NT2/D1 (cell line): ENCODE results near the gene MAP2.
A peak's percentile ranks its signal among the peaks of the same experiment; 100 is the strongest.

Experiments used
- DNase-seq: peaks from one replicate; pipeline ENCODE4 v3.0.0-alpha.2; 2011; ENCODE audit warnings: low read depth, low spot score
- H3K27me3 ChIP-seq: 2 replicates; pipeline ENCODE4 v1.6.0; 2011; ENCODE audit warnings: mild to moderate bottlenecking; ENCODE audit not compliant: insufficient read length, insufficient read depth
- H3K36me3 ChIP-seq: 2 replicates; pipeline ENCODE4 v1.6.1; 2011; ENCODE audit warnings: mild to moderate bottlenecking, low read length, mixed read lengths; ENCODE audit not compliant: insufficient read depth, insufficient read length
- H3K4me1 ChIP-seq: 2 replicates; pipeline ENCODE4 v1.5.1; 2011; ENCODE audit not compliant: insufficient read depth, insufficient read length
- H3K4me3 ChIP-seq: 2 replicates; pipeline ENCODE4 v1.5.1; 2011; ENCODE audit warnings: low read depth; ENCODE audit not compliant: insufficient read length
- H3K9ac ChIP-seq: 2 replicates; pipeline ENCODE4 v1.6.0; 2011; ENCODE audit warnings: low read depth; ENCODE audit not compliant: insufficient read length
- H3K9me3 ChIP-seq: 2 replicates; pipeline ENCODE4 v1.5.1; 2011; ENCODE audit warnings: mild to moderate bottlenecking, low read length; ENCODE audit not compliant: insufficient read depth
- SUZ12 ChIP-seq: IDR thresholded peaks from 2 replicates; pipeline ENCODE4 v1.6.1; 2011; ENCODE audit not compliant: insufficient read length, insufficient read depth; ENCODE audit errors: extremely low read depth
- YY1 ChIP-seq: IDR thresholded peaks from 2 replicates; pipeline ENCODE4 v1.6.1; 2011; ENCODE audit not compliant: insufficient read length, insufficient read depth
- ZNF274 ChIP-seq: IDR thresholded peaks from 2 replicates; pipeline ENCODE4 v1.6.1; 2011; ENCODE audit warnings: mild to moderate bottlenecking, low read depth, low read length

Gene MAP2

DNA sequence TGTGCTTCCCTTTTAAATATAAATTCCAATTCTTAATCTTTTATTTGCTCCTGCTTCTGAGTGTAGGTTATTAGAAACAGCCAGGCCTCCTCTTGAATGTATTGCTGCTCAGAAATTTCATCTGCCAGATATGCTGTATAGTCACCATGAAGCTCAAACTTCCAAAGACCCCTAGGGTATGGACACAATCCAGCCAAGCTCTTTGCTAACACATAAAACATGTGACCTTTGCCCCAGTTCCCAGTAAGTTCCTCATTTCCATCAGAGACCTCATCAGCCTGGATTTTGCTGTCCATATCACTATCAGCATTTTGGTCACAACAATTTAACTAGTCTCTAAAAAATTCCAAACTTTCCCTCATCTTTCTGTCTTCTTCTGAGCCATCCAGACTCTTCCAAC, 75.2 kb downstream of the MAP2 start:
- no peak for DNase-seq
- Histone ChIP-seq H3K4me3 (no peak overlapping the region), H3K27me3 (no peaks in the 10 kb centered on the region)

DNA sequence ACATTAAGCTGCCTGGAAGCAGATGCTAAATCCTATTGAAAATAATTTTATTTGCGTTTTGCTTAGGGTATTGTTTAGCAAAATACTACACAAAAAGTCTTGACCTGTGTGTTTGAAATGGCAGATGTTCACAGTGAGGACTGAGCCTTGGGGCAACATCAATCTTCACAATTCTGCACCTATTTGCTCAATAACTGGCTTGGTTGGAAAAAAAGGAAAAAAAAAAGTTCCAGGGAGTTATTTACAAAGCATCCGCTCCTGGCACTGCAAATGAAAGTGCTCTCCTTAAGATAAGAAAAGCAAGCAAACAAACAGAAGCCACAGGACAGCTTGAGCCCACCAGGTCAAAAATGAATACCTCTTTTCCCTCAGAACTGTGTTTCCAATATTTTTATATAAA, 77.7 kb downstream of the MAP2 start:
- H3K27me3 ChIP-seq: no peaks in the 10 kb centered on the region
- no peaks in the 10 kb centered on the region for H3K4me1 ChIP-seq
- H3K9ac ChIP-seq: no peak overlapping the region
- DNase-seq: no peak
- peaks cover 26% of the 10 kb centered on the region for H3K9me3 ChIP-seq
- no peak overlapping the region for H3K4me3 ChIP-seq
- no peaks in the 10 kb centered on the region for H3K36me3 ChIP-seq
- TF ChIP-seq SUZ12 (no peak), ZNF274 (no peak), YY1 (no peak)

More for the DNA sequence above, 75.2 kb downstream of the MAP2 start:
- TF ChIP-seq YY1 (no peak), SUZ12 (no peak), ZNF274 (no peak)
- H3K4me1 ChIP-seq: no peaks in the 10 kb centered on the region
- no peaks in the 10 kb centered on the region for H3K36me3 ChIP-seq
- peaks cover 35% of the 10 kb centered on the region for H3K9me3 ChIP-seq
- no peak overlapping the region for H3K9ac ChIP-seq

DNA sequence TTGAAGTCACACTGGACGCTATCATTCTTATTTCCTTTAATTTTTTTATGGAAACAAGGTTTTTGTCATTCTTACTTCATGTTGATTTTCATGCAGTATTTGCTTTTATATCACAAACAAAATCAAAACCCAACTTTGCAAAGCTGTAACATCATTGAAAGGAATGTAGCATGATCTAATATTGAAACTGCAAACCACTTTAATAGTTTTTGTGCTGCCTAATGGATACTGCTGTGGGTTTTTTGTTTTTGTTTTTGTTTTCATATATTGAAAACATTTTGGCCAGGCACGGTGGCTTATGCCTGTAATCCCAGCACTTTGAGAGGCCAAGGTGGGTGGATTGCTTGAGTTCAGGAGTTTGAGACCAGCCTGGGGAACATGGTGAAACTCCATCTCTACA, 81.6 kb downstream of the MAP2 start:
- no peak for TF ChIP-seq ZNF274
- no peak for TF ChIP-seq YY1
- no peak for TF ChIP-seq SUZ12
- Histone ChIP-seq H3K9me3 (no peaks in the 10 kb centered on the region), H3K4me3 (no peak overlapping the region), H3K36me3 (no peaks in the 10 kb centered on the region), H3K9ac (no peak overlapping the region), H3K4me1 (no peaks in the 10 kb centered on the region), H3K27me3 (no peaks in the 10 kb centered on the region)
- DNase-seq: no peak

DNA sequence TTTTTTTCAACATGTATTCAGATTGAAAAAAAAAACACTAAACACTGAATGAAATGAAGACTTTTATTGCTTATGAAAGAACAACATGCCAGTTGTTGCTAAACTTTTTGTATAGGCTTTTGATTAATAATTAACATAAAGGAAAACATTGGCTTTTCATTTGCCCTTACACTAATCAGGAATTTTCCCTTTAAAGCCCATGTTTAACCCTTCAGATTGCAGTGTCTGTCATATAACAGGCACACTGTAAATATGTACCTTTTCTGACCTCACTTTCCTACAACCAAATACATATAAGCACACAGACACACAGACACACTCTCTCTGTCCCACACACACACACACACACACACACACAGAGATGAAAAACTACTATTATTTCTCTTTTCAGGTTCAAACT, 84.4 kb downstream of the MAP2 start:
- no peak overlapping the region for H3K4me3 ChIP-seq
- no peaks in the 10 kb centered on the region for H3K27me3 ChIP-seq
- no peak for DNase-seq
- H3K9ac ChIP-seq: no peak overlapping the region
- no peaks in the 10 kb centered on the region for H3K9me3 ChIP-seq
- TF ChIP-seq SUZ12 (no peak), ZNF274 (no peak), YY1 (no peak)
- H3K4me1 ChIP-seq: no peaks in the 10 kb centered on the region
- H3K36me3 ChIP-seq: no peaks in the 10 kb centered on the region

DNA sequence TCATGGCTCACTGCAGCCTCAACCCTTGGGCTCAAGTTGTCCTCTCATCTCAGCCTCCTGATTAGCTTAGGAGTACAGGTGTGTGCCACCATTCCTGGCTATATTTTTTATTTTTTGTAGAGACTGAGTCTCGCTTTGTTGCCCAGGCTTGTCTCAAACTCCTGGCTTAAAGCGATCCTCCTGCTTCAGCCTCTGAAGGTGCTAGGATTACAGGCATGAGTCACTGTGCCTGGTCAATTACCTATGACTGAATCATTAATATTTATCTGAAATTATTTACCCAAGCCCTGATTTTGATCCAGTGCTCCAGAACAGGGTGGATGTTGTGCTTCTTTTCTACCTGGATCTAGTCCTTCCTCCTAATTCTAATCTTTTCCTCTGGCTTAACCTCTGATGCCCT, 87.8 kb downstream of the MAP2 start:
- H3K36me3 ChIP-seq: no peaks in the 10 kb centered on the region
- H3K4me1 ChIP-seq: no peaks in the 10 kb centered on the region
- no peaks in the 10 kb centered on the region for H3K9me3 ChIP-seq
- no peaks in the 10 kb centered on the region for H3K27me3 ChIP-seq
- no peak overlapping the region for H3K4me3 ChIP-seq
- no peak for TF ChIP-seq SUZ12
- no peak for TF ChIP-seq ZNF274
- no peak for TF ChIP-seq YY1
- DNase-seq: no peak
- no peak overlapping the region for H3K9ac ChIP-seq

DNA sequence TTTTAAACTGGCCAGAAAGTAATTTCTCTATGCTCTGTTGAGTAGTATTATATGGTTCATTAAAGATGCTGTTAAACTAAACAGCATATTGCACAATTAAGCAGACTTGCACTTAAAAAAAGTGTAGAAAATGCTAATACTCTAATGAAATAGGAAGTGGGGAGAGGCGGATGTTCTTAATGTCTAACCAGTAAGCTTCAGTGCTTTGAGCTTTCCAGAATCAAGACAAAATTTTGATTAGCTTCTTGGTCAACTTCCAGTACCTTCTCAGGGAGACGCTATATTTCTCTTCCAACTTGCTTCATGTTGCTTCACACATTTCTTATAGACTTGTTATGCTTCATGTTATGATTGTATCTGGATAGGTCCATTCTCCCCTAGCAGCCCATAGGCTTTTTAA, 89.1 kb downstream of the MAP2 start:
- Histone ChIP-seq H3K9ac (no peak overlapping the region), H3K4me1 (no peaks in the 10 kb centered on the region), H3K36me3 (no peaks in the 10 kb centered on the region), H3K4me3 (no peak overlapping the region), H3K9me3 (0 out of 2 replicates have a peak, but pooled peaks cover 5% of the 10 kb centered on the region), H3K27me3 (no peaks in the 10 kb centered on the region)
- no peak for TF ChIP-seq SUZ12
- TF ChIP-seq ZNF274: no peak
- DNase-seq: no peak

DNA sequence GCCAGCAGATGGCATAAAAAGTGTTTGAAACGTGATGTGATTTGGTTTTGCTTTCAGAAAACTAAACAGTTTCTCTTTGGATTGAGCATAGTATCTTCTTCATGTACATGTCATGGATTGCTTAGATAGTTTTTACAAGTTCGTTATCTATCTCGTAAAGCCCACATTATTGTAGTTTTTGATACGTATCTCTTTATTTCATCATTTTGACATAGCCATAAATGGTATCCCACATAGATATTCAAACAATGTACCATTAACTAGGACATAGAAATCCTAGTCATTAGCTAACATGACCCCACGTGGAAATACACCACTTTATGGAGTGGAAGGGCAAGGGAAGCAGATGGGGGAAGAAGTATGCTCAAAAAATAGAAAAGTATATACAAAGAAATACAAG, 93.6 kb downstream of the MAP2 start:
- Histone ChIP-seq H3K9ac (no peak overlapping the region), H3K4me1 (no peaks in the 10 kb centered on the region), H3K4me3 (no peak overlapping the region), H3K9me3 (peaks cover 31% of the 10 kb centered on the region), H3K27me3 (no peaks in the 10 kb centered on the region), H3K36me3 (no peaks in the 10 kb centered on the region)
- no peak for TF ChIP-seq YY1
- DNase-seq: no peak

DNA sequence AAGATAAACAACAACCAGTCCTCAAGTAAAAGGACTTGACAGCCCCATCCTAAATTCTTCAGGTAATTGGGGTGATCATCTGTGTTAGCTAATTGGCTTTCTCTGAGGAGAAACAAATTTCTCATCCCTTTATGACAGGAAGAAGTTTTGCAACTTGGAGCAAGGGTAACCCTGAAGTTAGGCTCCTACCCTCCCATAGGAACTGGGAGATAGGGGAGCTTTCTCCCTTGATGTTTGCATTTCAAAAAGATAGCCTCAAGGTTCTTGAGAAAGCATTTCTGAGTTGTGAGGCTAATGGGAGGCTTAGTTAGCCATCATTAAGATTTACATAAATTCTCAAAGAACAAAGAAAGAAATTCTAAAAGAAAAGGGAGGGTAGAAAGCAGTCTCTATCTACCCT, 95.4 kb downstream of the MAP2 start:
- no peaks in the 10 kb centered on the region for H3K36me3 ChIP-seq
- no peaks in the 10 kb centered on the region for H3K27me3 ChIP-seq
- no peaks in the 10 kb centered on the region for H3K4me1 ChIP-seq
- H3K9ac ChIP-seq: no peak overlapping the region
- no peak overlapping the region for H3K4me3 ChIP-seq
- TF ChIP-seq SUZ12 (no peak), ZNF274 (no peak), YY1 (no peak)
- H3K9me3 ChIP-seq: peaks cover 31% of the 10 kb centered on the region
- peak; percentile 38 for DNase-seq
